ENCODE data around the gene WWC2.
"Not testable (repeated sequence)": the region's sequence is repeated elsewhere in the genome, so short reads cannot be mapped to it uniquely, and the experiment has no call there.

WWC2 gene

GRCh38 chr4:183118585-183118984 lies 19.5 kb downstream of the WWC2 start:
- Histone ChIP-seq H3K9ac (ENCODE audit: low read length) (no peak overlapping the region), H3K27ac (ENCODE audit: low read length) (no peak overlapping the region), H3K4me1 (ENCODE audit: low read length) (no peaks in the 10 kb centered on the region), H4K20me1 (ENCODE audit: insufficient read depth, low read length) (no peaks in the 10 kb centered on the region), H3K36me3 (replicated peaks; ENCODE audit: low read depth, low read length) (no peaks in the 10 kb centered on the region), H3K4me2 (ENCODE audit: low read length) (no peak overlapping the region), H3K9me3 (ENCODE audit: insufficient read depth, low read length) (no peaks in the 10 kb centered on the region), H3K4me3 (ENCODE audit: low read length) (no peak overlapping the region), H3K79me2 (ENCODE audit: low read length) (no peaks in the 10 kb centered on the region), H3K27me3 (ENCODE audit: low read depth, low read length) (no peaks in the 10 kb centered on the region), H2AFZ (ENCODE audit: low read depth, low read length) (no peak overlapping the region)
- TF ChIP-seq CTCF (IDR thresholded peaks at IDR 0.05; ENCODE audit: low read depth, low read length) (no peak), EZH2phosphoT487 (IDR thresholded peaks at IDR 0.05; ENCODE audit: low read depth) (no peak)

- not testable (repeated sequence) for H3K4me1 ChIP-seq (ENCODE audit: low read length); H3K4me3 ChIP-seq (ENCODE audit: low read length); H3K9me3 ChIP-seq (ENCODE audit: insufficient read depth, low read length); H3K36me3 ChIP-seq (replicated peaks; ENCODE audit: low read depth, low read length); H3K79me2 ChIP-seq (ENCODE audit: low read length); H3K4me2 ChIP-seq (ENCODE audit: low read length); H4K20me1 ChIP-seq (ENCODE audit: insufficient read depth, low read length); H3K9ac ChIP-seq (ENCODE audit: low read length); H3K27me3 ChIP-seq (ENCODE audit: low read depth, low read length); H2AFZ ChIP-seq (ENCODE audit: low read depth, low read length); H3K27ac ChIP-seq (ENCODE audit: low read length)
Measured at GRCh38 chr4:183121660-183122059, 22.6 kb downstream of the WWC2 start.

GRCh38 chr4:183124228-183124627 lies 25.2 kb downstream of the WWC2 start:
- no peaks in the 10 kb centered on the region for H4K20me1 ChIP-seq (ENCODE audit: insufficient read depth, low read length)
- no peak overlapping the region for H3K4me3 ChIP-seq (ENCODE audit: low read length)
- H3K79me2 ChIP-seq (ENCODE audit: low read length), result no peaks in the 10 kb centered on the region
- H3K4me1 ChIP-seq (ENCODE audit: low read length), result no peaks in the 10 kb centered on the region
- no peaks in the 10 kb centered on the region for H3K27me3 ChIP-seq (ENCODE audit: low read depth, low read length)
- no peak overlapping the region for H3K9ac ChIP-seq (ENCODE audit: low read length)
- no peaks in the 10 kb centered on the region for H3K36me3 ChIP-seq (replicated peaks; ENCODE audit: low read depth, low read length)
- TF ChIP-seq CTCF (IDR thresholded peaks at IDR 0.05; ENCODE audit: low read depth, low read length) (no peak), EZH2phosphoT487 (IDR thresholded peaks at IDR 0.05; ENCODE audit: low read depth) (no peak)
- no peak overlapping the region for H3K4me2 ChIP-seq (ENCODE audit: low read length)
- H3K9me3 ChIP-seq (ENCODE audit: insufficient read depth, low read length), result no peaks in the 10 kb centered on the region
- no peak overlapping the region for H3K27ac ChIP-seq (ENCODE audit: low read length)
- H2AFZ ChIP-seq (ENCODE audit: low read depth, low read length), result no peak overlapping the region

GRCh38 chr4:183124865-183125264 lies 25.8 kb downstream of the WWC2 start:
- no peaks in the 10 kb centered on the region for H3K4me1 ChIP-seq (ENCODE audit: low read length)
- no peaks in the 10 kb centered on the region for H3K36me3 ChIP-seq (replicated peaks; ENCODE audit: low read depth, low read length)
- H3K79me2 ChIP-seq (ENCODE audit: low read length), result no peaks in the 10 kb centered on the region
- no peak for TF ChIP-seq EZH2phosphoT487 (IDR thresholded peaks at IDR 0.05; ENCODE audit: low read depth)
- TF ChIP-seq CTCF (IDR thresholded peaks at IDR 0.05; ENCODE audit: low read depth, low read length), result no peak
- no peak overlapping the region for H3K9ac ChIP-seq (ENCODE audit: low read length)
- H3K27me3 ChIP-seq (ENCODE audit: low read depth, low read length), result no peaks in the 10 kb centered on the region
- H4K20me1 ChIP-seq (ENCODE audit: insufficient read depth, low read length), result no peaks in the 10 kb centered on the region
- H3K4me2 ChIP-seq (ENCODE audit: low read length), result no peak overlapping the region
- no peak overlapping the region for H3K27ac ChIP-seq (ENCODE audit: low read length)
- H3K4me3 ChIP-seq (ENCODE audit: low read length), result no peak overlapping the region
- H3K9me3 ChIP-seq (ENCODE audit: insufficient read depth, low read length), result no peaks in the 10 kb centered on the region
- no peak overlapping the region for H2AFZ ChIP-seq (ENCODE audit: low read depth, low read length)

- Histone ChIP-seq H3K4me1 (ENCODE audit: low read length) (no peaks in the 10 kb centered on the region), H3K4me2 (ENCODE audit: low read length) (no peak overlapping the region), H3K9ac (ENCODE audit: low read length) (no peak overlapping the region), H3K9me3 (ENCODE audit: insufficient read depth, low read length) (no peaks in the 10 kb centered on the region), H3K36me3 (replicated peaks; ENCODE audit: low read depth, low read length) (no peaks in the 10 kb centered on the region), H3K27me3 (ENCODE audit: low read depth, low read length) (no peaks in the 10 kb centered on the region), H3K4me3 (ENCODE audit: low read length) (no peak overlapping the region), H2AFZ (ENCODE audit: low read depth, low read length) (no peak overlapping the region), H3K27ac (ENCODE audit: low read length) (no peak overlapping the region), H4K20me1 (ENCODE audit: insufficient read depth, low read length) (no peaks in the 10 kb centered on the region), H3K79me2 (ENCODE audit: low read length) (no peaks in the 10 kb centered on the region)
- no peak for TF ChIP-seq EZH2phosphoT487 (IDR thresholded peaks at IDR 0.05; ENCODE audit: low read depth)
- no peak for TF ChIP-seq CTCF (IDR thresholded peaks at IDR 0.05; ENCODE audit: low read depth, low read length)
Measured at GRCh38 chr4:183129125-183129524, 30.1 kb downstream of the WWC2 start.
